HepG2 (cell line): Measurements from ENCODE around the gene TMEM80. TPM values are rescaled to one million over a fixed set of nuclear protein-coding genes. Genes with fewer than 3 reads are reported as not detected.

ENCODE experiments used
- FOXC1 ChIP-seq: sonication (generic); formaldehyde crosslinking; IDR thresholded peaks from 2 replicates; pipeline ENCODE4 v1.8.0; 2022; ENCODE audit warnings: mild to moderate bottlenecking, missing genetic modification reagents, borderline replicate concordance
- GATAD2A ChIP-seq: IDR thresholded peaks from 2 replicates; pipeline ENCODE4 v1.6.1; 2016
- HBP1 ChIP-seq: IDR thresholded peaks from 2 replicates; pipeline ENCODE4 v1.6.1; 2016; ENCODE audit warnings: low read depth, control low read depth
- IRX3 ChIP-seq: sonication (generic); formaldehyde crosslinking; IDR thresholded peaks from 2 replicates; pipeline ENCODE4 v1.8.1; 2023; ENCODE audit warnings: mild to moderate bottlenecking, low read depth, missing genetic modification reagents, borderline replicate concordance
- MEIS2 ChIP-seq: sonication (generic); formaldehyde crosslinking; IDR thresholded peaks from 2 replicates; pipeline ENCODE4 v1.9.0; 2021; ENCODE audit warnings: mild to moderate bottlenecking, missing genetic modification reagents
- PBX2 ChIP-seq: IDR thresholded peaks from 2 replicates; pipeline ENCODE4 v1.6.1; 2016; ENCODE audit warnings: control low read depth
- PHF21A ChIP-seq: sonication (generic); formaldehyde crosslinking; IDR thresholded peaks from 2 replicates; pipeline ENCODE4 v1.5.0; 2020; ENCODE audit warnings: mild to moderate bottlenecking, missing genetic modification reagents
- RELA ChIP-seq: sonication (generic); formaldehyde crosslinking; IDR thresholded peaks from 2 replicates; pipeline ENCODE4 v1.4.0; 2020; ENCODE audit warnings: missing genetic modification reagents
- TAF15 ChIP-seq: fragments of 200-400 bp; formaldehyde crosslinking; IDR thresholded peaks from one replicate; pipeline ENCODE4 v1.6.1; 2018; ENCODE audit warnings: mild to moderate bottlenecking, low read depth, low read length; ENCODE audit not compliant: poor library complexity, severe bottlenecking
- TARDBP ChIP-seq: sonication (generic); formaldehyde crosslinking; IDR thresholded peaks from 2 replicates; pipeline ENCODE4 v1.8.0; 2022; ENCODE audit warnings: mild to moderate bottlenecking, missing genetic modification reagents
- TCF12 ChIP-seq, 2 experiments: fragments of 450-650 bp in 1 of 2; sonication (generic) in 1 of 2; formaldehyde crosslinking in 1 of 2; IDR thresholded peaks; 2 replicates each; pipeline versions ENCODE4 v1.6.1 to v1.8.0; 2017 to 2022; ENCODE audit warnings: antibody characterized with exemption in 1 of 2, mild to moderate bottlenecking in 1 of 2, missing genetic modification reagents in 1 of 2, moderate library complexity in 1 of 2
- ZNF556 ChIP-seq: sonication (generic); formaldehyde crosslinking; IDR thresholded peaks from 2 replicates; pipeline ENCODE4 v1.4.0; 2020; ENCODE audit warnings: mild to moderate bottlenecking, missing genetic modification reagents, borderline replicate concordance
- ZNF670 ChIP-seq: sonication (generic); formaldehyde crosslinking; IDR thresholded peaks from 2 replicates; pipeline ENCODE4 v1.8.0; 2022; ENCODE audit warnings: mild to moderate bottlenecking, missing genetic modification reagents, borderline replicate concordance
- ZNF710 ChIP-seq: sonication (generic); formaldehyde crosslinking; IDR thresholded peaks from 2 replicates; pipeline ENCODE4 v1.5.0; 2020; ENCODE audit warnings: mild to moderate bottlenecking, missing genetic modification reagents, borderline replicate concordance
- ZSCAN21 ChIP-seq: sonication (generic); formaldehyde crosslinking; IDR thresholded peaks from 2 replicates; pipeline ENCODE4 v1.8.0; 2022; ENCODE audit warnings: mild to moderate bottlenecking, missing genetic modification reagents, moderate library complexity, borderline replicate concordance
- polyA plus RNA-seq, 8 experiments: library from polyadenylated mRNA; depleted of rRNA in 3 of 8; stranded (reverse) in 7 of 8; unstranded in 1 of 8; fragments of >200 nt; fragmentation: Illumina TruSeq in 4 of 8; extraction: Trizol in 4 of 8; gene quantifications; 2 replicates each; pipeline versions ENCODE4 v1.2.1 to v1.2.3, GENCODE V29; 2011 to 2016; ENCODE audit warnings: low read depth in 4 of 8, missing spikeins in 1 of 8, mixed read lengths in 1 of 8; ENCODE audit not compliant: insufficient read depth in 1 of 8
- total RNA-seq, 5 experiments: library from RNA; depleted of rRNA; stranded (reverse); fragments of >200 nt; fragmentation: Illumina TruSeq; extraction: Trizol; gene quantifications; 2 replicates each; pipeline ENCODE4 v1.2.3, GENCODE V29; 2016; ENCODE audit warnings: low read depth in 1 of 5
- TF ChIP-seq, protein P1 (sequence below): sonication (generic); formaldehyde crosslinking; IDR thresholded peaks from 2 replicates; pipeline ENCODE4 v1.9.0; 2021; ENCODE audit warnings: missing genetic modification reagents, borderline replicate concordance
- TF ChIP-seq, protein P2 (sequence below): sonication (generic); formaldehyde crosslinking; IDR thresholded peaks from 2 replicates; pipeline ENCODE4 v1.5.0; 2020; ENCODE audit warnings: missing genetic modification reagents

The TMEM80 gene
- total and polyA plus RNA-seq, 2 of the 13 experiments (the other 11 are each of a cell fraction or from before 2014, with no cell fraction given) = 5.6 to 17.1 TPM

DNA sequence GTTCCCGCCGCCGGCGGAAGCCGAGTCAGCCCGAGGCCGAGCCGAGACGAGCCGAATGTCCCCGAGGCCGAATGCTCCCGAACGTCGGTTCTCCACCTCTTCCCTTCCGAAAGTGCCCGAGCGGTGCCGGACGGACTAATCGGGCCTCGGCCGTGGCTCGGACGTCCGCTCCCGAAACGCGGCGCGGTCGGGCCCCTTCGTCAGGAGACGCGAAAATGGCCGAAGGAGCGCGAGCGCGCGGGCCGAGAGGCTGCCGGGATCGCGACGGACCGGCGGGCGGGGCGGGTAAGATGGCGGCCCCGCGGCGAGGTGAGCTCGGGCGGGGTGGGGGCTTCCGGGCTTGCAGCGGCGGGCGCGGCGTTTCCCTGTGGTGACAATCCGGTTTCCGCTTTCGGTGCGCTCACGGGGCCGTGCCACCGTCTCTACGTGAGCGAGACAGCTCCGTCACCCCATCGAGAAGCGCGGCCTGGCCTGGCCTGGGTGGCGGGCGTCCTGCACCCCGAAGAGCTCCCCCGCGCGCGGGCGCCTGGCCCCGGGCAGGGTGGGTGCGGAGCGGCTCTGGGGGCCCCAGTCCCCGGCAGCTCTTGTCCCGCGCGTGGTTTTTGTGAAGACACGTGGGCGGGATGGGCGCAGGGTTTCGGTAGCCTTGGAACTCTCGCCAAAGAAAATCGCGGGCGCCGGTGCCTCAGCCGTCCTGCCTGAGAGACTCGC, at the start of gene TMEM80 (continued):
- TF ChIP-seq, protein P1, sequence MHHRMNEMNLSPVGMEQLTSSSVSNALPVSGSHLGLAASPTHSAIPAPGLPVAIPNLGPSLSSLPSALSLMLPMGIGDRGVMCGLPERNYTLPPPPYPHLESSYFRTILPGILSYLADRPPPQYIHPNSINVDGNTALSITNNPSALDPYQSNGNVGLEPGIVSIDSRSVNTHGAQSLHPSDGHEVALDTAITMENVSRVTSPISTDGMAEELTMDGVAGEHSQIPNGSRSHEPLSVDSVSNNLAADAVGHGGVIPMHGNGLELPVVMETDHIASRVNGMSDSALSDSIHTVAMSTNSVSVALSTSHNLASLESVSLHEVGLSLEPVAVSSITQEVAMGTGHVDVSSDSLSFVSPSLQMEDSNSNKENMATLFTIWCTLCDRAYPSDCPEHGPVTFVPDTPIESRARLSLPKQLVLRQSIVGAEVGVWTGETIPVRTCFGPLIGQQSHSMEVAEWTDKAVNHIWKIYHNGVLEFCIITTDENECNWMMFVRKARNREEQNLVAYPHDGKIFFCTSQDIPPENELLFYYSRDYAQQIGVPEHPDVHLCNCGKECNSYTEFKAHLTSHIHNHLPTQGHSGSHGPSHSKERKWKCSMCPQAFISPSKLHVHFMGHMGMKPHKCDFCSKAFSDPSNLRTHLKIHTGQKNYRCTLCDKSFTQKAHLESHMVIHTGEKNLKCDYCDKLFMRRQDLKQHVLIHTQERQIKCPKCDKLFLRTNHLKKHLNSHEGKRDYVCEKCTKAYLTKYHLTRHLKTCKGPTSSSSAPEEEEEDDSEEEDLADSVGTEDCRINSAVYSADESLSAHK (CRISPR knock-in tag) = no peak
- TF ChIP-seq FOXC1 (CRISPR knock-in tag) (peak; percentile 62; the same call in 1 of the 2 replicates), ZNF670 (CRISPR knock-in tag) (0 out of 2 replicates have a peak, but pooled peaks have one; percentile 88), PBX2 (CRISPR knock-in tag) (no peak), ZNF710 (CRISPR knock-in tag) (peak; percentile 18; the same call in 1 of the 2 replicates), TARDBP (peak; percentile 57; the same call in 1 of the 2 replicates), ZNF556 (CRISPR knock-in tag) (0 out of 2 replicates have a peak, but pooled peaks have one; percentile 44), PHF21A (CRISPR knock-in tag) (no peak; the same call in 1 of the 2 replicates), GATAD2A (CRISPR knock-in tag) (no peak), RELA (CRISPR knock-in tag) (no peak), HBP1 (CRISPR knock-in tag) (no peak), IRX3 (CRISPR knock-in tag) (0 out of 2 replicates have a peak, but pooled peaks have one; percentile 45), MEIS2 (CRISPR knock-in tag) (peak; percentile 34; the same call in 1 of the 2 replicates), ZSCAN21 (CRISPR knock-in tag) (peak; percentile 29; the same call in 1 of the 2 replicates), TAF15 (peak; percentile 54), TCF12 (IDR thresholded peaks at IDR 0.05) (no peak), TCF12 (CRISPR knock-in tag; IDR thresholded peaks at IDR 0.05) (0 out of 2 replicates have a peak, but pooled peaks have one; percentile 68)
- TF ChIP-seq, protein P2, sequence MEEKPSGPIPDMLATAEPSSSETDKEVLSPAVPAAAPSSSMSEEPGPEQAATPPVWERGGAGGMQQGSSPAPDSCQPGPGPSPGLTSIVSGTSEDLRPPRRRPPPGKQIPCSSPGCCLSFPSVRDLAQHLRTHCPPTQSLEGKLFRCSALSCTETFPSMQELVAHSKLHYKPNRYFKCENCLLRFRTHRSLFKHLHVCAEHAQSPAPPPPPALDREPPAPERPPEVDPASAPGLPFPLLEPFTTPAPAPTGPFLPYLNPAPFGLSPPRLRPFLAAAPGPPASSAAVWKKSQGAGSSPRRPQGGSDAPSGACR (CRISPR knock-in tag) = peak; percentile 45; the same call in 1 of the 2 replicates
